Sigmoid colon (tissue), 7 donors: ENCODE results near the gene GABBR2. TPM values are rescaled to one million over a fixed set of nuclear protein-coding genes. Genes with fewer than 3 reads are reported as not detected.

ENCODE experiments used
- DNase-seq: peaks from one replicate; pipeline ENCODE4 v3.0.0-alpha.2; 2019
- H3K27ac ChIP-seq, 4 donors: fragments of 200-600 bp; sonication (generic); one replicate each; pipeline ENCODE4 v1.5.1; 2016 to 2019; ENCODE audit warnings: mild to moderate bottlenecking in 1 of 4
- H3K27me3 ChIP-seq, 3 donors: fragments of 200-600 bp; sonication (generic); one replicate each; pipeline ENCODE4 v1.5.1; 2019; ENCODE audit warnings: mild to moderate bottlenecking in 1 of 3
- H3K36me3 ChIP-seq, 4 donors: fragments of 200-600 bp; sonication (generic); one replicate each; pipeline ENCODE4 v1.5.1; 2016 to 2019
- H3K4me1 ChIP-seq, 4 donors: fragments of 200-600 bp; sonication (generic); one replicate each; pipeline ENCODE4 v1.5.1; 2017 to 2019
- H3K4me3 ChIP-seq, 4 donors: fragments of 200-600 bp; sonication (generic); one replicate each; pipeline ENCODE4 v1.5.1; 2017 to 2019; ENCODE audit warnings: mild to moderate bottlenecking in 2 of 4, moderate library complexity in 1 of 4
- H3K9me3 ChIP-seq, 4 donors: fragments of 200-600 bp in 3 of 4; sonication (generic) in 3 of 4; one replicate each; pipeline versions ENCODE4 v1.5.1 to v1.6.1; 2013 to 2019
- CTCF ChIP-seq, 4 experiments: fragments of 450-650 bp in 3 of 4; fragments of 200-600 bp in 1 of 4; IDR thresholded peaks; one replicate each; pipeline ENCODE4 v1.5.1; 2016 to 2019; ENCODE audit warnings: antibody characterized with exemption in 4 of 4, mild to moderate bottlenecking in 3 of 4, moderate library complexity in 2 of 4
- EP300 ChIP-seq, 4 donors: sonication (generic); formaldehyde crosslinking; IDR thresholded peaks; one replicate each; pipeline ENCODE4 v1.6.1; 2017; ENCODE audit warnings: antibody characterized with exemption in 4 of 4
- POLR2A ChIP-seq, 2 donors: fragments of 450-650 bp; IDR thresholded peaks; one replicate each; pipeline ENCODE4 v1.6.1; 2016; ENCODE audit warnings: antibody characterized with exemption in 2 of 2, mild to moderate bottlenecking in 2 of 2, moderate library complexity in 2 of 2
- POLR2AphosphoS5 ChIP-seq, 4 donors: sonication (generic); formaldehyde crosslinking; IDR thresholded peaks; one replicate each; pipeline ENCODE4 v1.6.1; 2017; ENCODE audit warnings: antibody characterized with exemption in 4 of 4
- WGBS, 2 donors: extraction: QIAGEN DNeasy Blood & Tissue Kit; methylation state at CpG; one replicate each; pipeline ENCODE4 v1.1.7; 2013; 5-methylcytosine and 5-hydroxymethylcytosine counted together
- intact Hi-C: fragments of 100-400 bp; cut with DNase I; formaldehyde crosslinking; loops from one replicate; pipeline ENCODE4 v1.15.1; 2023
- polyA plus RNA-seq, 3 donors: library from polyadenylated mRNA; stranded (reverse); fragments of 200-250 nt; gene quantifications; one replicate each; pipeline ENCODE4 v1.2.3, GENCODE V29; 2013
- total RNA-seq, 4 donors: library from RNA; depleted of rRNA; stranded (reverse); fragments of >200 nt; gene quantifications; one replicate each; pipeline ENCODE4 v1.1.0, GENCODE V29; 2016
- donor health status: healthy with polysubstance abuse.
- donor health status: Bipolar disorder and iron deficiency.
- donor health status: healthy.

The GABBR2 gene
- total and polyA plus RNA-seq, 7 donors: under 0.01 to 0.04 (median under 0.01) TPM; not detected in 4

GRCh38 chr9:98323051-98323830, 385.5 kb downstream of the GABBR2 start:
- Histone ChIP-seq H3K27ac (no peak overlapping the region), H3K4me1 (no peaks in the 10 kb centered on the region), H3K4me3 (no peak overlapping the region), H3K36me3 (no peaks in the 10 kb centered on the region), H3K9me3 (no peaks in the 10 kb centered on the region), H3K27me3 (no peaks in the 10 kb centered on the region)
- TF ChIP-seq EP300 (IDR thresholded peaks at IDR 0.05) (no peak), POLR2A (IDR thresholded peaks at IDR 0.05) (no peak), POLR2AphosphoS5 (IDR thresholded peaks at IDR 0.05) (no peak), CTCF (IDR thresholded peaks at IDR 0.05) (no peak)
- no peak for DNase-seq
- 89 to 91% methylated on average over 11 of the region's 11 CpGs for WGBS, 2 donors
- intact Hi-C loops: no loop called here

GRCh38 chr9:98321269-98321668, 387.5 kb downstream of the GABBR2 start:
- Histone ChIP-seq H3K27me3 (no peaks in the 10 kb centered on the region), H3K4me1 (no peaks in the 10 kb centered on the region), H3K4me3 (no peak overlapping the region), H3K27ac (no peak overlapping the region), H3K36me3 (no peaks in the 10 kb centered on the region), H3K9me3 (no peaks in the 10 kb centered on the region)
- 88 to 92% methylated on average over 4 of the region's 4 CpGs for WGBS, 2 donors
- no peak for TF ChIP-seq EP300 (IDR thresholded peaks at IDR 0.05)
- no peak for TF ChIP-seq POLR2AphosphoS5 (IDR thresholded peaks at IDR 0.05)
- no peak for TF ChIP-seq CTCF (IDR thresholded peaks at IDR 0.05)
- no peak for TF ChIP-seq POLR2A (IDR thresholded peaks at IDR 0.05)
- no peak for DNase-seq
- intact Hi-C loops: no loop called here

- DNase-seq: no peak
- Histone ChIP-seq H3K4me3 (no peak overlapping the region), H3K9me3 (no peaks in the 10 kb centered on the region), H3K36me3 (no peaks in the 10 kb centered on the region), H3K27me3 (no peaks in the 10 kb centered on the region), H3K4me1 (no peaks in the 10 kb centered on the region), H3K27ac (no peak overlapping the region)
- no peak for TF ChIP-seq POLR2AphosphoS5 (IDR thresholded peaks at IDR 0.05)
- TF ChIP-seq POLR2A (IDR thresholded peaks at IDR 0.05): no peak
- TF ChIP-seq CTCF (IDR thresholded peaks at IDR 0.05): no peak
- no peak for TF ChIP-seq EP300 (IDR thresholded peaks at IDR 0.05)
- intact Hi-C loops: no loop called here
- WGBS, 2 donors: 77 to 84% methylated on average over 5 of the region's 5 CpGs
Observed at GRCh38 chr9:98318834-98319478, 389.8 kb downstream of the GABBR2 start.

GRCh38 chr9:98318041-98318790, 390.5 kb downstream of the GABBR2 start:
- H3K9me3 ChIP-seq: no peaks in the 10 kb centered on the region
- 89 to 92% methylated on average over 17 of the region's 17 CpGs for WGBS, 2 donors
- TF ChIP-seq POLR2AphosphoS5 (IDR thresholded peaks at IDR 0.05) (no peak), CTCF (IDR thresholded peaks at IDR 0.05) (no peak), POLR2A (IDR thresholded peaks at IDR 0.05) (no peak), EP300 (IDR thresholded peaks at IDR 0.05) (no peak)
- DNase-seq: no peak
- H3K4me1 ChIP-seq: no peaks in the 10 kb centered on the region
- intact Hi-C loops: no loop called here
- no peaks in the 10 kb centered on the region for H3K36me3 ChIP-seq
- no peak overlapping the region for H3K4me3 ChIP-seq
- no peak overlapping the region for H3K27ac ChIP-seq
- H3K27me3 ChIP-seq: no peaks in the 10 kb centered on the region
